ENCODE results near the gene YAE1. TPM values are rescaled to one million over a fixed set of nuclear protein-coding genes. Genes with fewer than 3 reads are reported as not detected.

The YAE1 gene
- total and polyA plus RNA-seq, 2 of the 13 experiments (the other 11 are each of a cell fraction or from before 2014, with no cell fraction given): 18.7 to 28.3 TPM

GRCh38 chr7:39566023-39566921 is at the start of gene YAE1 (continued):
- TF ChIP-seq, protein P1, sequence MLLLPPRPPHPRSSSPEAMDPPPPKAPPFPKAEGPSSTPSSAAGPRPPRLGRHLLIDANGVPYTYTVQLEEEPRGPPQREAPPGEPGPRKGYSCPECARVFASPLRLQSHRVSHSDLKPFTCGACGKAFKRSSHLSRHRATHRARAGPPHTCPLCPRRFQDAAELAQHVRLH (CRISPR knock-in tag; IDR thresholded peaks at IDR 0.05; ENCODE audit: borderline replicate concordance, low read depth): 0 out of 2 replicates have a peak, but pooled peaks have one; percentile 70
- TF ChIP-seq TCF7L2 (IDR thresholded peaks at IDR 0.05; ENCODE audit: low read depth, low read length) (no peak), SMARCC2 (IDR thresholded peaks at IDR 0.05) (no peak), GATAD1 (CRISPR knock-in tag; IDR thresholded peaks at IDR 0.05) (peak; percentile 91), PHF5A (CRISPR knock-in tag; IDR thresholded peaks at IDR 0.05; ENCODE audit: low read depth, unreplicated experiment) (no peak), ZNF512 (CRISPR knock-in tag; IDR thresholded peaks at IDR 0.05) (peak; percentile 81; the same call in 1 of the 2 replicates), HNF4A (CRISPR knock-in tag; IDR thresholded peaks at IDR 0.05) (peak; percentile 67), FOXJ3 (CRISPR knock-in tag; IDR thresholded peaks at IDR 0.05; ENCODE audit: borderline replicate concordance) (no peak), NPAS2 (CRISPR knock-in tag; IDR thresholded peaks at IDR 0.05; ENCODE audit: borderline replicate concordance) (no peak), ZBTB10 (CRISPR knock-in tag; IDR thresholded peaks at IDR 0.05; ENCODE audit: borderline replicate concordance) (no peak; the same call in 1 of the 2 replicates), SNAPC2 (CRISPR knock-in tag; IDR thresholded peaks at IDR 0.05) (peak; percentile 91), ZBTB1 (CRISPR knock-in tag; IDR thresholded peaks at IDR 0.05; ENCODE audit: borderline replicate concordance) (no peak), ZC3H13 (CRISPR knock-in tag; IDR thresholded peaks at IDR 0.05) (0 out of 2 replicates have a peak, but pooled peaks have one; percentile 19), HBP1 (CRISPR knock-in tag; IDR thresholded peaks at IDR 0.05; ENCODE audit: low read depth) (peak; percentile 89), KLF16 (CRISPR knock-in tag; IDR thresholded peaks at IDR 0.05) (0 out of 4 replicates have a peak, but pooled peaks of 1 of the 2 experiments have one; percentile 19), DR1 (CRISPR knock-in tag; IDR thresholded peaks at IDR 0.05) (peak; percentile 83), TBP (CRISPR knock-in tag; IDR thresholded peaks at IDR 0.05) (no peak)
- TF ChIP-seq, protein P2, sequence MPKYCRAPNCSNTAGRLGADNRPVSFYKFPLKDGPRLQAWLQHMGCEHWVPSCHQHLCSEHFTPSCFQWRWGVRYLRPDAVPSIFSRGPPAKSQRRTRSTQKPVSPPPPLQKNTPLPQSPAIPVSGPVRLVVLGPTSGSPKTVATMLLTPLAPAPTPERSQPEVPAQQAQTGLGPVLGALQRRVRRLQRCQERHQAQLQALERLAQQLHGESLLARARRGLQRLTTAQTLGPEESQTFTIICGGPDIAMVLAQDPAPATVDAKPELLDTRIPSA (CRISPR knock-in tag; IDR thresholded peaks at IDR 0.05; ENCODE audit: borderline replicate concordance): no peak
- TF ChIP-seq, protein P3, sequence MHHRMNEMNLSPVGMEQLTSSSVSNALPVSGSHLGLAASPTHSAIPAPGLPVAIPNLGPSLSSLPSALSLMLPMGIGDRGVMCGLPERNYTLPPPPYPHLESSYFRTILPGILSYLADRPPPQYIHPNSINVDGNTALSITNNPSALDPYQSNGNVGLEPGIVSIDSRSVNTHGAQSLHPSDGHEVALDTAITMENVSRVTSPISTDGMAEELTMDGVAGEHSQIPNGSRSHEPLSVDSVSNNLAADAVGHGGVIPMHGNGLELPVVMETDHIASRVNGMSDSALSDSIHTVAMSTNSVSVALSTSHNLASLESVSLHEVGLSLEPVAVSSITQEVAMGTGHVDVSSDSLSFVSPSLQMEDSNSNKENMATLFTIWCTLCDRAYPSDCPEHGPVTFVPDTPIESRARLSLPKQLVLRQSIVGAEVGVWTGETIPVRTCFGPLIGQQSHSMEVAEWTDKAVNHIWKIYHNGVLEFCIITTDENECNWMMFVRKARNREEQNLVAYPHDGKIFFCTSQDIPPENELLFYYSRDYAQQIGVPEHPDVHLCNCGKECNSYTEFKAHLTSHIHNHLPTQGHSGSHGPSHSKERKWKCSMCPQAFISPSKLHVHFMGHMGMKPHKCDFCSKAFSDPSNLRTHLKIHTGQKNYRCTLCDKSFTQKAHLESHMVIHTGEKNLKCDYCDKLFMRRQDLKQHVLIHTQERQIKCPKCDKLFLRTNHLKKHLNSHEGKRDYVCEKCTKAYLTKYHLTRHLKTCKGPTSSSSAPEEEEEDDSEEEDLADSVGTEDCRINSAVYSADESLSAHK (CRISPR knock-in tag; IDR thresholded peaks at IDR 0.05; ENCODE audit: borderline replicate concordance): no peak

All from HepG2 (cell line).